GM18870 (cell line): ENCODE results near the gene NID1.
"Not testable (repeated sequence)": the region's sequence is repeated elsewhere in the genome, so short reads cannot be mapped to it uniquely, and the experiment has no call there.

Experiments used
- ATAC-seq: cut with Tn5 transposase; IDR thresholded peaks from one replicate; pipeline ENCODE4 v1.9.1; 2021; ENCODE audit warnings: moderate library complexity; ENCODE audit not compliant: unreplicated experiment

The NID1 gene

GRCh38 chr1:235941876-235942624 lies 122.8 kb downstream of the NID1 start:
- no peak for ATAC-seq

- no peak for ATAC-seq
Observed at GRCh38 chr1:235940285-235940684, 124.6 kb downstream of the NID1 start.

- ATAC-seq: no peak
Observed at GRCh38 chr1:235939480-235939775, 125.5 kb downstream of the NID1 start.

GRCh38 chr1:235938709-235939479 lies 126.0 kb downstream of the NID1 start:
- ATAC-seq: no peak

- no peak for ATAC-seq
Observed at GRCh38 chr1:235937123-235937522, 127.8 kb downstream of the NID1 start.

- ATAC-seq: no peak
Observed at GRCh38 chr1:235935235-235936225, 129.4 kb downstream of the NID1 start.

- ATAC-seq: no peak
Observed at GRCh38 chr1:235933766-235934116, 131.1 kb downstream of the NID1 start.

- no peak for ATAC-seq
Observed at GRCh38 chr1:235933017-235933765, 131.7 kb downstream of the NID1 start.

- no peak for ATAC-seq
Observed at GRCh38 chr1:235932090-235932510, 132.8 kb downstream of the NID1 start.

- ATAC-seq: no peak
Observed at GRCh38 chr1:235931171-235931738, 133.6 kb downstream of the NID1 start.

- no peak for ATAC-seq
Observed at GRCh38 chr1:235930543-235930942, 134.3 kb downstream of the NID1 start.

- no peak for ATAC-seq
Observed at GRCh38 chr1:235929216-235929615, 135.7 kb downstream of the NID1 start.

- ATAC-seq: no peak
Observed at GRCh38 chr1:235928197-235928596, 136.7 kb downstream of the NID1 start.

GRCh38 chr1:235927551-235927950 lies 137.3 kb downstream of the NID1 start:
- ATAC-seq: not testable (repeated sequence)
